ENCODE measurements around the gene PICALM. TPM values are rescaled to one million over a fixed set of nuclear protein-coding genes. Genes with fewer than 3 reads are reported as not detected.
A peak's percentile ranks its signal among the peaks of the same experiment; 100 is the strongest.

PICALM gene
- total and polyA plus RNA-seq, 2 donors (not counting 3 experiments of a cell fraction or from before 2014, with no cell fraction given) = 181 to 202 TPM

GRCh38 chr11:85948884-85949283, 120.0 kb downstream of the PICALM start:
- no peak overlapping the region for H2AFZ ChIP-seq (ENCODE audit: low read depth, low read length)
- H3K4me3 ChIP-seq (replicated peaks in 1 of 3; ENCODE audit: insufficient read depth in 1 of 3, low read depth in 1 of 3, low read length in 3 of 3) = no peak overlapping the region
- no peak for DNase-seq (ENCODE audit: low read depth, low spot score)
- intact Hi-C loops (cut with micrococcal nuclease) (loop anchor here (2.0 to 10.0 kb wide), 2 partner anchors 14 to 254 kb away; no protein-coding TSS in a partner anchor), dilution Hi-C loops (cut with MboI; ENCODE audit: extremely low pct_ligation_motif_present, low sequenced_read_pairs) (no loop called here)
- ChIA-PET POLR2A (no interaction called here), CTCF (interaction anchor here (0.8 to 1.3 kb wide), 5 partner anchors 14 to 245 kb away, joined by 3 to 6 read pairs (median 3); partner anchors contain the start of gene CCDC83)
- H3K36me3 ChIP-seq (ENCODE audit: control insufficient read depth in 2 of 2, extremely low read depth in 1 of 2, insufficient read depth in 2 of 2, low read length in 2 of 2) = peaks cover 0 to 2% of the 10 kb centered on the region in 2 experiments
- no peak overlapping the region for H3K27ac ChIP-seq (ENCODE audit: insufficient read depth, low read depth, low read length)
- TF ChIP-seq, protein P1, sequence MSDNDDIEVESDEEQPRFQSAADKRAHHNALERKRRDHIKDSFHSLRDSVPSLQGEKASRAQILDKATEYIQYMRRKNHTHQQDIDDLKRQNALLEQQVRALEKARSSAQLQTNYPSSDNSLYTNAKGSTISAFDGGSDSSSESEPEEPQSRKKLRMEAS (IDR thresholded peaks at IDR 0.05; ENCODE audit: insufficient read depth, insufficient read length) = no peak
- H3K9me3 ChIP-seq (replicated peaks; ENCODE audit: control insufficient read depth, insufficient read depth, low read length) = no peaks in the 10 kb centered on the region
- no TSS peak for BruUV-seq (replicated peaks)
- H3K79me2 ChIP-seq (ENCODE audit: control insufficient read depth, insufficient read depth, low read length) = no peaks in the 10 kb centered on the region
- no peak for FAIRE-seq
- H3K4me1 ChIP-seq (ENCODE audit: control insufficient read depth, extremely low read depth, insufficient read depth, low read length) = peaks cover 38% of the 10 kb centered on the region
- H4K20me1 ChIP-seq (replicated peaks; ENCODE audit: control insufficient read depth, extremely low read depth, insufficient read depth, low read length) = no peaks in the 10 kb centered on the region
- no peak overlapping the region for H3K4me2 ChIP-seq (ENCODE audit: insufficient read depth, low read length)
- no peak overlapping the region for H3K9ac ChIP-seq (replicated peaks; ENCODE audit: extremely low read depth, insufficient read depth, low read length)
- H3K27me3 ChIP-seq (ENCODE audit: control insufficient read depth in 2 of 2, insufficient read depth in 2 of 2, low read length in 2 of 2) = no peaks in the 10 kb centered on the region
- H3K9me1 ChIP-seq (replicated peaks; ENCODE audit: control insufficient read depth, extremely low read depth, insufficient read depth, low read length) = no peaks in the 10 kb centered on the region

- H3K4me2 ChIP-seq (ENCODE audit: insufficient read depth, low read length) = peak overlapping the region; percentile 62
- no peaks in the 10 kb centered on the region for H3K9me1 ChIP-seq (replicated peaks; ENCODE audit: control insufficient read depth, extremely low read depth, insufficient read depth, low read length)
- peaks cover 38% of the 10 kb centered on the region for H3K4me1 ChIP-seq (ENCODE audit: control insufficient read depth, extremely low read depth, insufficient read depth, low read length)
- H3K27ac ChIP-seq (ENCODE audit: insufficient read depth, low read depth, low read length) = peak overlapping the region; percentile 60
- no peak overlapping the region for H3K4me3 ChIP-seq (replicated peaks in 1 of 3; ENCODE audit: insufficient read depth in 1 of 3, low read depth in 1 of 3, low read length in 3 of 3)
- dilution Hi-C loops (cut with MboI; ENCODE audit: extremely low pct_ligation_motif_present, low sequenced_read_pairs) = no loop called here
- ChIA-PET CTCF (interaction anchor here (0.6 to 1.3 kb wide), 6 partner anchors 15 to 271 kb away, joined by 3 to 6 read pairs (median 3); partner anchors contain the start of gene CCDC83), POLR2A (no interaction called here)
- H3K27me3 ChIP-seq (ENCODE audit: control insufficient read depth in 2 of 2, insufficient read depth in 2 of 2, low read length in 2 of 2) = no peaks in the 10 kb centered on the region
- no peaks in the 10 kb centered on the region for H4K20me1 ChIP-seq (replicated peaks; ENCODE audit: control insufficient read depth, extremely low read depth, insufficient read depth, low read length)
- FAIRE-seq (peak; percentile 94), DNase-seq (ENCODE audit: low read depth, low spot score) (peak; percentile 97)
- H3K36me3 ChIP-seq (ENCODE audit: control insufficient read depth in 2 of 2, extremely low read depth in 1 of 2, insufficient read depth in 2 of 2, low read length in 2 of 2) = no peaks in the 10 kb centered on the region
- H3K9me3 ChIP-seq (replicated peaks; ENCODE audit: control insufficient read depth, insufficient read depth, low read length) = no peaks in the 10 kb centered on the region
- no peak for TF ChIP-seq MYC (IDR thresholded peaks at IDR 0.05; ENCODE audit: low read depth, low read length)
- TF ChIP-seq POLR2AphosphoS5 (IDR thresholded peaks at IDR 0.05; ENCODE audit: insufficient read depth, low read depth, low read length) = peak; percentile 22
- TF ChIP-seq, protein P1 (IDR thresholded peaks at IDR 0.05; ENCODE audit: insufficient read depth, insufficient read length) = peak; percentile 61
- TF ChIP-seq FOS (IDR thresholded peaks at IDR 0.05; ENCODE audit: borderline replicate concordance, insufficient read depth, low read length) = peak; percentile 42
- peak; percentile 50 for TF ChIP-seq JUN (IDR thresholded peaks at IDR 0.05; ENCODE audit: borderline replicate concordance, insufficient read depth, insufficient read length, low read depth)
- TF ChIP-seq GATA2 (IDR thresholded peaks at IDR 0.05; ENCODE audit: insufficient read depth, insufficient read length, low read depth, low read length) = peak; percentile 32
- intact Hi-C loops (cut with micrococcal nuclease) = loop anchor here (2.0 to 10.0 kb wide), 2 partner anchors 15 to 253 kb away; no protein-coding TSS in a partner anchor
- H2AFZ ChIP-seq (ENCODE audit: low read depth, low read length) = no peak overlapping the region
- no peaks in the 10 kb centered on the region for H3K79me2 ChIP-seq (ENCODE audit: control insufficient read depth, insufficient read depth, low read length)
- peak overlapping the region; percentile 20 for H3K9ac ChIP-seq (replicated peaks; ENCODE audit: extremely low read depth, insufficient read depth, low read length)
- no TSS peak for BruUV-seq (replicated peaks)
Observed at GRCh38 chr11:85947431-85948272, 121.2 kb downstream of the PICALM start.

All from endothelial cell of umbilical vein (primary cell).